ENCODE data around the gene ATAD5. TPM values are rescaled to one million over a fixed set of nuclear protein-coding genes. Genes with fewer than 3 reads are reported as not detected.
"Not testable (repeated sequence)": the region's sequence is repeated elsewhere in the genome, so short reads cannot be mapped to it uniquely, and the experiment has no call there.

The ATAD5 gene
- total RNA-seq, 1 donor from 2014 or later = 24.6 TPM

GRCh38 chr17:30812218-30813177, 19.3 kb upstream of the ATAD5 start:
- intact Hi-C loops (cut with micrococcal nuclease) = no loop called here
- H3K36me3 Mint-ChIP-seq (ENCODE audit: low read depth) = peaks cover 26% of the 10 kb centered on the region
- H3K27ac Mint-ChIP-seq = peak overlapping the region; percentile 70
- no peak for DNase-seq (ENCODE audit: low spot score)
- no peak overlapping the region for H3K4me3 Mint-ChIP-seq (ENCODE audit: low read depth)
- H3K4me1 Mint-ChIP-seq (ENCODE audit: low read depth) = peaks cover 35% of the 10 kb centered on the region
- no peaks in the 10 kb centered on the region for H3K27me3 Mint-ChIP-seq (ENCODE audit: low read depth)
- no peaks in the 10 kb centered on the region for H3K9me3 Mint-ChIP-seq

GRCh38 chr17:30814236-30814635, 17.5 kb upstream of the ATAD5 start:
- H3K27me3 Mint-ChIP-seq (ENCODE audit: low read depth); DNase-seq (ENCODE audit: low spot score); intact Hi-C loops (cut with micrococcal nuclease); H3K4me3 Mint-ChIP-seq (ENCODE audit: low read depth); H3K27ac Mint-ChIP-seq; H3K9me3 Mint-ChIP-seq: not testable (repeated sequence)
- Mint-ChIP-seq H3K36me3 (ENCODE audit: low read depth) (peaks cover 32% of the 10 kb centered on the region), H3K4me1 (ENCODE audit: low read depth) (peaks cover 35% of the 10 kb centered on the region)

DNA sequence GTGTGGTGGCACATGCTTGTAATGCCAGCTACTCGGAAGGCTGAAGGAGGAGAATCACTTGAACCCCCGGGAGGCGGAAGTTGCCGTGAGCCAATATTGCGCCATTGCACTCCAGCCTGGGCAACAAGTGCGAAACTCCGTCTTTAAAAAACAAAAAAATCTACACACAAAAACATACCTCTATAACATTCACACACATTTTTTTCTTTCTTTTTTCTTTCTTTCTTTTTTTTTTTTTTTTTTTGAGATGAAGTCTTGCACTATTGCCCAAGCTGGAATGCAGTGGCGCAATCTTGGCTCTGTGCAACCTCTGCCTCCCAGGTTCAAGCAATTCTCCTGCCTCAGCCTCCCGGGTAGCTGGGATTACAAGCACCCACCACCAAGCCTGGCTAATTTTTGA, 16.9 kb upstream of the ATAD5 start:
- Mint-ChIP-seq H3K36me3 (ENCODE audit: low read depth) (peaks cover 28% of the 10 kb centered on the region), H3K4me1 (ENCODE audit: low read depth) (peaks cover 35% of the 10 kb centered on the region)
- H3K27ac Mint-ChIP-seq; intact Hi-C loops (cut with micrococcal nuclease); H3K9me3 Mint-ChIP-seq; DNase-seq (ENCODE audit: low spot score); H3K27me3 Mint-ChIP-seq (ENCODE audit: low read depth); H3K4me3 Mint-ChIP-seq (ENCODE audit: low read depth): not testable (repeated sequence)

DNA sequence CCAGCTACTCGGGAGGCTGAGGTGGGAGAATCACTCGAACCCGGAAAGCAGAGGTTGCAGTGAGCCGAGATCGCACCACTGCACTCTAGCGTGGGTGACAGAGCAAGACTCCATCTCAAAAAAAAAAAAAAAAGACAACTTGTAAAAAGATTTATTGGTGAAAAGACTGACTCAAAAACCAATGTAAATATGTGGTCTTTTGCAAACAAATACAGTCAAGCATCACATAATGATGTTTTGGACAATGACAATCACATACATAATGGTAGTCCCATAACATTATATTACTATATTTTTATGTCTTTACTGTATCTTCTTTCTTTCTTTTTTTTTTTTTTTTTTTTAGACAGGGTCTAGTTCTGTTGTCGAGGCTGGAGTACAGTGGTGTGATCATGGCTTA, 15.6 kb upstream of the ATAD5 start:
- Mint-ChIP-seq H3K9me3 (no peaks in the 10 kb centered on the region), H3K4me1 (ENCODE audit: low read depth) (peaks cover 44% of the 10 kb centered on the region), H3K4me3 (ENCODE audit: low read depth) (no peak overlapping the region), H3K27me3 (ENCODE audit: low read depth) (no peaks in the 10 kb centered on the region), H3K36me3 (ENCODE audit: low read depth) (peaks cover 25% of the 10 kb centered on the region), H3K27ac (no peak overlapping the region)
- DNase-seq (ENCODE audit: low spot score) = no peak
- intact Hi-C loops (cut with micrococcal nuclease) = no loop called here

DNA sequence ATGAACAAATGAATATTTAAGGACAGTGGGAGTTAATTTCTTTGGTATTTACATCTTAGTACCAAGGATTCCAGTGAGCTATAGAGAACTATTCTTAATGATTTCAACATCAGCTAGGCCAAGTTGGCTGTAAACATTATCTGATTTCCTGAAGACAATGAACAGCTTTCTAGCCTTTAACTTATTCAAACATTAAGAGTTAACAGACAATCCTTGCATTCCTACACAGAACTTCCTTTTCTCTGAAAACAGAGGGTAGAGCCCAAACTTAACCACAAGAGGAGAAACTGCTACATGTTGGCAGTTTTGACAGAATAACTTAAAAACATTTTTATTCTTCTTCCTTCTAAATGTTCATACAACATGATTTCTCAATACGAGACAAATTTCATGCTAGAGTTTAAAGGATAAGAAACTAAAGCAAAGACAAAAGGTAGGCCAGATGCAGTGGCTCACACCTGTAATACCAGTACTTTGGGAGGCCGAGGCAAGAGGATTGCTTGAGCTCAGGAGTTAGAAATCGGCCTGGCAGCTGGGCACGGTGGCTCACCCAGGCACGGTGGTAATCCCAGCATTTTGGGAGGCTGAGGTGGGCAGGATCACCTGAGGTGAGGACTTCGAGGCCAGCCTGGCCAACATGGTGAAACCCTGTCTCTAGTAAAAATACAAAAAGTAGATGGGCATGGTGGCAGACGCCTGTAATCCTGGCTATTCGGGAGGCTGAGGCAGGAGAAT, 11.6 kb upstream of the ATAD5 start:
- Mint-ChIP-seq H3K9me3 (no peaks in the 10 kb centered on the region), H3K4me3 (ENCODE audit: low read depth) (peak overlapping the region; percentile 73), H3K27me3 (ENCODE audit: low read depth) (no peaks in the 10 kb centered on the region), H3K36me3 (ENCODE audit: low read depth) (peaks cover 29% of the 10 kb centered on the region), H3K27ac (peak overlapping the region; percentile 81), H3K4me1 (ENCODE audit: low read depth) (peaks cover 48% of the 10 kb centered on the region)
- intact Hi-C loops (cut with micrococcal nuclease) = loop anchor here (1.0 to 10.0 kb wide), 4 partner anchors 11 to 492 kb away; partner anchors contain the start of genes EVI2B and GOSR1
- DNase-seq (ENCODE audit: low spot score) = no peak

GRCh38 chr17:30821871-30822723, 9.7 kb upstream of the ATAD5 start:
- peaks cover 22% of the 10 kb centered on the region for H3K36me3 Mint-ChIP-seq (ENCODE audit: low read depth)
- DNase-seq (ENCODE audit: low spot score) = no peak
- no peaks in the 10 kb centered on the region for H3K27me3 Mint-ChIP-seq (ENCODE audit: low read depth)
- no peaks in the 10 kb centered on the region for H3K9me3 Mint-ChIP-seq
- H3K4me3 Mint-ChIP-seq (ENCODE audit: low read depth) = peak overlapping the region; percentile 80
- peak overlapping the region; percentile 81 for H3K27ac Mint-ChIP-seq
- peaks cover 46% of the 10 kb centered on the region for H3K4me1 Mint-ChIP-seq (ENCODE audit: low read depth)
- intact Hi-C loops (cut with micrococcal nuclease) = loop anchor here (5.0 to 10.0 kb wide), 3 partner anchors 35 to 490 kb away; partner anchors contain the start of genes EVI2B and GOSR1

- not testable (repeated sequence) for DNase-seq (ENCODE audit: low spot score); H3K27me3 Mint-ChIP-seq (ENCODE audit: low read depth); H3K9me3 Mint-ChIP-seq
- H3K27ac Mint-ChIP-seq = peak overlapping the region; percentile 47
- intact Hi-C loops (cut with micrococcal nuclease) = loop anchor here (5.0 to 10.0 kb wide), 3 partner anchors 36 to 489 kb away; partner anchors contain the start of genes EVI2B and GOSR1
- peaks cover 45% of the 10 kb centered on the region for H3K4me1 Mint-ChIP-seq (ENCODE audit: low read depth)
- peaks cover 22% of the 10 kb centered on the region for H3K36me3 Mint-ChIP-seq (ENCODE audit: low read depth)
- H3K4me3 Mint-ChIP-seq (ENCODE audit: low read depth) = peak overlapping the region; percentile 80
Measured at GRCh38 chr17:30822919-30823318, 8.8 kb upstream of the ATAD5 start.

DNA sequence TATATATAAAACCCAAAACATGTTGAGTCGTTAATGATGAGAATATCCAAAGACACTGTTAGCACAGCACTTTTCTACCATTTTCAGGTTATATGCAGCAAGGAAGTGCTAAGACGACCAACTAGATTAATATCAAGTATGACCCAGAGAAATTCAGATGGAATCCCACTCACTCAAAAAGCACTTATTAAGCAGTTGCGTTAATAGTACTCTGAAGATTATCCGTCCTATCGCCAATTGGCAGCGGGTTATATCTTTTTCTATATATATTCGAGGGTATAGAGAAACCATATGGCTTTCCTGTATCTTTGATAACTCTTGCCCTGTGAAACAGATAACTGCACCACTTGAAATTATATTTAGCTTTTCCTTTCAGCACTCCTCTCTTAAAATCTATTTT, 8.3 kb upstream of the ATAD5 start:
- H3K9me3 Mint-ChIP-seq = no peaks in the 10 kb centered on the region
- no peaks in the 10 kb centered on the region for H3K27me3 Mint-ChIP-seq (ENCODE audit: low read depth)
- peaks cover 21% of the 10 kb centered on the region for H3K36me3 Mint-ChIP-seq (ENCODE audit: low read depth)
- H3K4me3 Mint-ChIP-seq (ENCODE audit: low read depth) = peak overlapping the region; percentile 92
- peaks cover 45% of the 10 kb centered on the region for H3K4me1 Mint-ChIP-seq (ENCODE audit: low read depth)
- DNase-seq (ENCODE audit: low spot score) = no peak
- intact Hi-C loops (cut with micrococcal nuclease) = loop anchor here (5.0 to 10.0 kb wide), 3 partner anchors 36 to 489 kb away; partner anchors contain the start of genes EVI2B and GOSR1
- peak overlapping the region; percentile 78 for H3K27ac Mint-ChIP-seq

GRCh38 chr17:30824002-30824355, 7.8 kb upstream of the ATAD5 start:
- no peaks in the 10 kb centered on the region for H3K27me3 Mint-ChIP-seq (ENCODE audit: low read depth)
- H3K27ac Mint-ChIP-seq = peak overlapping the region; percentile 78
- intact Hi-C loops (cut with micrococcal nuclease) = loop anchor here (1.0 to 10.0 kb wide), 4 partner anchors 15 to 488 kb away; partner anchors contain the start of genes EVI2B and GOSR1
- no peaks in the 10 kb centered on the region for H3K9me3 Mint-ChIP-seq
- H3K4me3 Mint-ChIP-seq (ENCODE audit: low read depth) = peak overlapping the region; percentile 92
- DNase-seq (ENCODE audit: low spot score) = no peak
- H3K4me1 Mint-ChIP-seq (ENCODE audit: low read depth) = peaks cover 40% of the 10 kb centered on the region
- peaks cover 16% of the 10 kb centered on the region for H3K36me3 Mint-ChIP-seq (ENCODE audit: low read depth)

DNA sequence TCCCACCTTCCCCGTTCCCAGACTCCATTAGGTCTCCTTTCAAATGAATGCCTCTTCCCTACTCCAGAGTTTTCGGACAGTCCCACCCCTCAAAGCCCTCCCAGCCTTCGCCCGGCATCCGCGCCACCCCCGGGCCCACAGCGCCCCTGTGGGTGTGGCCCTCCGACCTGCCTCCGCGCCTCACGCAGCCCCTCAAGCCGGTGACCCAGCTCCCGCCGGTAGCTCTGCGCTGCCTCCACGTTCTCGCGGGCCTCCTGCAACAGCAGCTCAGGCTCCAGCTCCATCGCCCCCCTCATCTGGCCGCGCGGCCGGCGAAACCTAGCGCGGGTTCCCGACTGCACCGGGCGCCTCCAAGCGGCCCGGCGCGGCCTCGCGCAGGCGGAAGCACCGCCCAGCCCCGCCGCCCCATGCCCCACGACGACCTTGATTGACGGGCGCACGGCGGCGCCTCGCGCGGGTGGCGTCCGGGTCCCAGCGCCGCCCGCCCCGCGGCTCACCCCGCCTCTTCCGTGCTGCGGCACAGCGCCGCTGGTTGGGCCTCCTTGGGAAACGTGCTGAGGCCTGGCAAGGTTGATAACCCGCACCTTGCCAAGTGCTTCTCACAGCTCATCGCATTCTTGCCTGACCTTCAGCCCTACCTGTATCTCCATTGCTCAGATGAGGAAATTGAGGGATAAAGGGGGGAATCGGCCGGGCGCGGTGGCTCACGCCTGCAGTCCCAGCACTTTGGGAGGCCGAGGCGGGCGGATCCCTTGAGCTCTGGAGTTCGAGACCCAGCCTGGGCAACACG, 7.2 kb upstream of the ATAD5 start, which contains the start of gene CRLF3:
Gene CRLF3 (minus strand): TSS at position 337 of the 790 bp plus-strand sequence. CDS start 41 bp downstream, at position 296.
- Mint-ChIP-seq H3K27me3 (ENCODE audit: low read depth) (no peaks in the 10 kb centered on the region), H3K36me3 (ENCODE audit: low read depth) (peaks cover 11% of the 10 kb centered on the region), H3K4me3 (ENCODE audit: low read depth) (peak within 1 kb of the TSS; percentile 92), H3K4me1 (ENCODE audit: low read depth) (peaks cover 35% of the 10 kb centered on the region), H3K9me3 (no peaks in the 10 kb centered on the region), H3K27ac (peak within 1 kb of the TSS; percentile 84)
- peak; percentile 90 for DNase-seq (ENCODE audit: low spot score)
- intact Hi-C loops (cut with micrococcal nuclease) = loop anchor here (1.0 to 10.0 kb wide), 4 partner anchors 15 to 488 kb away; partner anchors contain the start of genes EVI2B and GOSR1

DNA sequence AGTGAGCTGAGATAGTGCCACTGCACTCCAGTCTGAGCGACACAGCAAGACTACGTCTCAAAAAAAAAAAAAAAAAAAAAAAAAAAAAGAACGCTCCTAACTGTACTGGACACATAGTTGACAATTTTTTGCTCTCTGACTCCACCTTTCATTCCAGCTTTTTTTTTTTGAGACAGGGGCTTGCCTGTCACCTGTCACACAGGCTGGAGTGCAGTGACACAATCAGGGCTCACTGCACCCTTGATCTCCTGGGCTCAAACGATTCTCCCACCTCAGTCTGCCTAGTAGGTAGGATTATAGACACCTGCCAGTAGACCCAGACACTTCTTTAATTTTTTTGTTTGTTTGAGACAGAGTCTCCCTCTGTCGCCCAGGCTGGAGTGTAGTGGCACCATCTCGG, 4.7 kb upstream of the ATAD5 start:
- intact Hi-C loops (cut with micrococcal nuclease) = loop anchor here (10.0 kb wide), 1 partner anchor 352 kb away; the partner anchor contains the start of gene GOSR1
- peaks cover 5% of the 10 kb centered on the region for H3K36me3 Mint-ChIP-seq (ENCODE audit: low read depth)
- no peak overlapping the region for H3K4me3 Mint-ChIP-seq (ENCODE audit: low read depth)
- H3K9me3 Mint-ChIP-seq = no peaks in the 10 kb centered on the region
- H3K27ac Mint-ChIP-seq = no peak overlapping the region
- peaks cover 22% of the 10 kb centered on the region for H3K4me1 Mint-ChIP-seq (ENCODE audit: low read depth)
- no peaks in the 10 kb centered on the region for H3K27me3 Mint-ChIP-seq (ENCODE audit: low read depth)
- no peak for DNase-seq (ENCODE audit: low spot score)
